ENCODE results near the gene MT1E. TPM values are rescaled to one million over a fixed set of nuclear protein-coding genes. Genes with fewer than 3 reads are reported as not detected.

MT1E gene
- total and polyA plus RNA-seq, 2 of the 13 experiments (the other 11 are each of a cell fraction or from before 2014, with no cell fraction given), result 110 to 1,072 TPM

DNA sequence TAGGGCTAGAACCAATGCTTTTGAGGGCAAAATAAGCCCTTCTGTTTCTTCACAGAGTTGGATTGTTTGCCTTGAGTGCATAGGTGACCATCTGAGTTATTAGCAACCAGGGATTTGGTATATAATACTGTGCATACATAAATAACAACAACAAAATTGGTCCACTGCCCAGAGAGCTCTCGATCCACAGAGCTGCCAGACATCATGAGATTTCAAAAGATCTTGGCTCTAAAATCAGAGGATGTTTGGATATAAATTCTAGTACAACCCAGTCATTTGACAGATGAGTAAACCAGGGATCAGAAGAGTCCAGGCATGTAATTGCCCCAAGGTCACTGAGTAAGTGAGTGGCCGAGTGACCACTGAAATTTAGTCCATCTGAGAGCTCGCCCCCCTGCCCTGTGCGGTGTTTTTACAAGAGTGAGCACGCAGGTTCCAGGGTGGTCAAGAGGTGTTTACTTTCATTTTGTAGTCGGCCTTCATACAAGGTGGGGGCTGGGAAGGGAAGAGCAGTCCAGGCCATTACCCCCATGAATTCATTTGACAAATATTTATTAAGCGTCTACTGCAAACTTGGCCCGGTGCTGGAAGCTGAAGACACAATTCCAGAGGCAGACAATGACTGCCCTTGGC lies 19.0 kb upstream of the MT1E start (continued):
- TF ChIP-seq, protein P1, sequence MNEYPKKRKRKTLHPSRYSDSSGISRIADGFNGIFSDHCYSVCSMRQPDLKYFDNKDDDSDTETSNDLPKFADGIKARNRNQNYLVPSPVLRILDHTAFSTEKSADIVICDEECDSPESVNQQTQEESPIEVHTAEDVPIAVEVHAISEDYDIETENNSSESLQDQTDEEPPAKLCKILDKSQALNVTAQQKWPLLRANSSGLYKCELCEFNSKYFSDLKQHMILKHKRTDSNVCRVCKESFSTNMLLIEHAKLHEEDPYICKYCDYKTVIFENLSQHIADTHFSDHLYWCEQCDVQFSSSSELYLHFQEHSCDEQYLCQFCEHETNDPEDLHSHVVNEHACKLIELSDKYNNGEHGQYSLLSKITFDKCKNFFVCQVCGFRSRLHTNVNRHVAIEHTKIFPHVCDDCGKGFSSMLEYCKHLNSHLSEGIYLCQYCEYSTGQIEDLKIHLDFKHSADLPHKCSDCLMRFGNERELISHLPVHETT (CRISPR knock-in tag; conservative IDR thresholded peaks at IDR 0.05), result 0 out of 2 replicates have a peak, but pooled peaks have one; percentile 22
- TF ChIP-seq, protein P2, sequence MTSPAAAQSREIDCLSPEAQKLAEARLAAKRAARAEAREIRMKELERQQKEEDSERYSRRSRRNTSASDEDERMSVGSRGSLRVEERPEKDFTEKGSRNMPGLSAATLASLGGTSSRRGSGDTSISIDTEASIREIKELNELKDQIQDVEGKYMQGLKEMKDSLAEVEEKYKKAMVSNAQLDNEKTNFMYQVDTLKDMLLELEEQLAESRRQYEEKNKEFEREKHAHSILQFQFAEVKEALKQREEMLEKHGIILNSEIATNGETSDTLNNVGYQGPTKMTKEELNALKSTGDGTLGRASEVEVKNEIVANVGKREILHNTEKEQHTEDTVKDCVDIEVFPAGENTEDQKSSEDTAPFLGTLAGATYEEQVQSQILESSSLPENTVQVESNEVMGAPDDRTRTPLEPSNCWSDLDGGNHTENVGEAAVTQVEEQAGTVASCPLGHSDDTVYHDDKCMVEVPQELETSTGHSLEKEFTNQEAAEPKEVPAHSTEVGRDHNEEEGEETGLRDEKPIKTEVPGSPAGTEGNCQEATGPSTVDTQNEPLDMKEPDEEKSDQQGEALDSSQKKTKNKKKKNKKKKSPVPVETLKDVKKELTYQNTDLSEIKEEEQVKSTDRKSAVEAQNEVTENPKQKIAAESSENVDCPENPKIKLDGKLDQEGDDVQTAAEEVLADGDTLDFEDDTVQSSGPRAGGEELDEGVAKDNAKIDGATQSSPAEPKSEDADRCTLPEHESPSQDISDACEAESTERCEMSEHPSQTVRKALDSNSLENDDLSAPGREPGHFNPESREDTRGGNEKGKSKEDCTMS (CRISPR knock-in tag; conservative IDR thresholded peaks at IDR 0.05), result no peak
- no peak for TF ChIP-seq CC2D1A (CRISPR knock-in tag; IDR thresholded peaks at IDR 0.05)
- TF ChIP-seq, protein P3, sequence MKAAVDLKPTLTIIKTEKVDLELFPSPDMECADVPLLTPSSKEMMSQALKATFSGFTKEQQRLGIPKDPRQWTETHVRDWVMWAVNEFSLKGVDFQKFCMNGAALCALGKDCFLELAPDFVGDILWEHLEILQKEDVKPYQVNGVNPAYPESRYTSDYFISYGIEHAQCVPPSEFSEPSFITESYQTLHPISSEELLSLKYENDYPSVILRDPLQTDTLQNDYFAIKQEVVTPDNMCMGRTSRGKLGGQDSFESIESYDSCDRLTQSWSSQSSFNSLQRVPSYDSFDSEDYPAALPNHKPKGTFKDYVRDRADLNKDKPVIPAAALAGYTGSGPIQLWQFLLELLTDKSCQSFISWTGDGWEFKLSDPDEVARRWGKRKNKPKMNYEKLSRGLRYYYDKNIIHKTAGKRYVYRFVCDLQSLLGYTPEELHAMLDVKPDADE (CRISPR knock-in tag; IDR thresholded peaks at IDR 0.05), result no peak
- 0 out of 2 replicates have a peak, but pooled peaks have one; percentile 6 for TF ChIP-seq ELF4 (CRISPR knock-in tag; IDR thresholded peaks at IDR 0.05; ENCODE audit: borderline replicate concordance)
- TF ChIP-seq CBX5 (CRISPR knock-in tag; IDR thresholded peaks at IDR 0.05; ENCODE audit: borderline replicate concordance), result no peak
- TF ChIP-seq, protein P4, sequence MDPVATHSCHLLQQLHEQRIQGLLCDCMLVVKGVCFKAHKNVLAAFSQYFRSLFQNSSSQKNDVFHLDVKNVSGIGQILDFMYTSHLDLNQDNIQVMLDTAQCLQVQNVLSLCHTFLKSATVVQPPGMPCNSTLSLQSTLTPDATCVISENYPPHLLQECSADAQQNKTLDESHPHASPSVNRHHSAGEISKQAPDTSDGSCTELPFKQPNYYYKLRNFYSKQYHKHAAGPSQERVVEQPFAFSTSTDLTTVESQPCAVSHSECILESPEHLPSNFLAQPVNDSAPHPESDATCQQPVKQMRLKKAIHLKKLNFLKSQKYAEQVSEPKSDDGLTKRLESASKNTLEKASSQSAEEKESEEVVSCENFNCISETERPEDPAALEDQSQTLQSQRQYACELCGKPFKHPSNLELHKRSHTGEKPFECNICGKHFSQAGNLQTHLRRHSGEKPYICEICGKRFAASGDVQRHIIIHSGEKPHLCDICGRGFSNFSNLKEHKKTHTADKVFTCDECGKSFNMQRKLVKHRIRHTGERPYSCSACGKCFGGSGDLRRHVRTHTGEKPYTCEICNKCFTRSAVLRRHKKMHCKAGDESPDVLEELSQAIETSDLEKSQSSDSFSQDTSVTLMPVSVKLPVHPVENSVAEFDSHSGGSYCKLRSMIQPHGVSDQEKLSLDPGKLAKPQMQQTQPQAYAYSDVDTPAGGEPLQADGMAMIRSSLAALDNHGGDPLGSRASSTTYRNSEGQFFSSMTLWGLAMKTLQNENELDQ (CRISPR knock-in tag; IDR thresholded peaks at IDR 0.05; ENCODE audit: borderline replicate concordance), result no peak
- 0 out of 2 replicates have a peak, but pooled peaks have one; percentile 11 for TF ChIP-seq SOX13 (IDR thresholded peaks at IDR 0.05)
- peak in 1 of 2 experiments; percentile 83; a peak in 2 of 4 replicates for TF ChIP-seq SOX13 (CRISPR knock-in tag; conservative IDR thresholded peaks at IDR 0.05 in 1 of 2, IDR thresholded peaks at IDR 0.05 in 1 of 2)
- no peak for TF ChIP-seq KLF15 (CRISPR knock-in tag; IDR thresholded peaks at IDR 0.05; ENCODE audit: borderline replicate concordance)
- no peak; the same call in 1 of the 2 replicates for TF ChIP-seq SAP130 (CRISPR knock-in tag; IDR thresholded peaks at IDR 0.05; ENCODE audit: low read depth)
- TF ChIP-seq, protein P5, sequence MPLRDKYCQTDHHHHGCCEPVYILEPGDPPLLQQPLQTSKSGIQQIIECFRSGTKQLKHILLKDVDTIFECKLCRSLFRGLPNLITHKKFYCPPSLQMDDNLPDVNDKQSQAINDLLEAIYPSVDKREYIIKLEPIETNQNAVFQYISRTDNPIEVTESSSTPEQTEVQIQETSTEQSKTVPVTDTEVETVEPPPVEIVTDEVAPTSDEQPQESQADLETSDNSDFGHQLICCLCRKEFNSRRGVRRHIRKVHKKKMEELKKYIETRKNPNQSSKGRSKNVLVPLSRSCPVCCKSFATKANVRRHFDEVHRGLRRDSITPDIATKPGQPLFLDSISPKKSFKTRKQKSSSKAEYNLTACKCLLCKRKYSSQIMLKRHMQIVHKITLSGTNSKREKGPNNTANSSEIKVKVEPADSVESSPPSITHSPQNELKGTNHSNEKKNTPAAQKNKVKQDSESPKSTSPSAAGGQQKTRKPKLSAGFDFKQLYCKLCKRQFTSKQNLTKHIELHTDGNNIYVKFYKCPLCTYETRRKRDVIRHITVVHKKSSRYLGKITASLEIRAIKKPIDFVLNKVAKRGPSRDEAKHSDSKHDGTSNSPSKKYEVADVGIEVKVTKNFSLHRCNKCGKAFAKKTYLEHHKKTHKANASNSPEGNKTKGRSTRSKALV (CRISPR knock-in tag; IDR thresholded peaks at IDR 0.05), result no peak
- TF ChIP-seq HCFC1 (IDR thresholded peaks at IDR 0.05; ENCODE audit: low read depth, low read length), result no peak
- TF ChIP-seq, protein P6, sequence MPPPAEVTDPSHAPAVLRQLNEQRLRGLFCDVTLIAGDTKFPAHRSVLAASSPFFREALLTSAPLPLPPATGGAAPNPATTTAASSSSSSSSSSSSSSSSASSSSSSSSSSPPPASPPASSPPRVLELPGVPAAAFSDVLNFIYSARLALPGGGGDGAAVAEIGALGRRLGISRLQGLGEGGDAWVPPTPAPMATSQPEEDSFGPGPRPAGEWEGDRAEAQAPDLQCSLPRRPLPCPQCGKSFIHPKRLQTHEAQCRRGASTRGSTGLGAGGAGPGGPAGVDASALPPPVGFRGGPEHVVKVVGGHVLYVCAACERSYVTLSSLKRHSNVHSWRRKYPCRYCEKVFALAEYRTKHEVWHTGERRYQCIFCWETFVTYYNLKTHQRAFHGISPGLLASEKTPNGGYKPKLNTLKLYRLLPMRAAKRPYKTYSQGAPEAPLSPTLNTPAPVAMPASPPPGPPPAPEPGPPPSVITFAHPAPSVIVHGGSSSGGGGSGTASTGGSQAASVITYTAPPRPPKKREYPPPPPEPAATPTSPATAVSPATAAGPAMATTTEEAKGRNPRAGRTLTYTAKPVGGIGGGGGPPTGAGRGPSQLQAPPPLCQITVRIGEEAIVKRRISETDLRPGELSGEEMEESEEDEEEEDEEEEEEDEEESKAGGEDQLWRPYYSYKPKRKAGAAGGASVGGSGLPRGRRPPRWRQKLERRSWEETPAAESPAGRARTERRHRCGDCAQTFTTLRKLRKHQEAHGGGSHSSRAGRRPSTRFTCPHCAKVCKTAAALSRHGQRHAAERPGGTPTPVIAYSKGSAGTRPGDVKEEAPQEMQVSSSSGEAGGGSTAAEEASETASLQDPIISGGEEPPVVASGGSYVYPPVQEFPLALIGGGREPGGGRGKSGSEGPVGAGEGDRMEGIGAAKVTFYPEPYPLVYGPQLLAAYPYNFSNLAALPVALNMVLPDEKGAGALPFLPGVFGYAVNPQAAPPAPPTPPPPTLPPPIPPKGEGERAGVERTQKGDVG (CRISPR knock-in tag; IDR thresholded peaks at IDR 0.05; ENCODE audit: borderline replicate concordance), result no peak
- no peak for TF ChIP-seq MAFK (conservative IDR thresholded peaks at IDR 0.05 in 1 of 2, IDR thresholded peaks at IDR 0.05 in 1 of 2; ENCODE audit: low read length in 2 of 2)

All from HepG2 (cell line).